Measurements from ENCODE around the gene PLEKHO2. TPM values are rescaled to one million over a fixed set of nuclear protein-coding genes. Genes with fewer than 3 reads are reported as not detected.

PLEKHO2 gene
- polyA plus RNA-seq, 1 of the 3 experiments (the other 2 are of a cell fraction): 7.8 TPM

- TF ChIP-seq REST (IDR thresholded peaks at IDR 0.05; ENCODE audit: low read depth, low read length): no peak
- TF ChIP-seq CTCF (IDR thresholded peaks at IDR 0.05): no peak
- no peak for TF ChIP-seq GATA2 (CRISPR knock-in tag; IDR thresholded peaks at IDR 0.05)
- no peak for TF ChIP-seq MEF2A (IDR thresholded peaks at IDR 0.05; ENCODE audit: borderline replicate concordance, low read depth)
- no peak for TF ChIP-seq RXRA (IDR thresholded peaks at IDR 0.05; ENCODE audit: borderline replicate concordance, low read depth)
Measured at GRCh38 chr15:64898406-64898805, 56.7 kb downstream of the PLEKHO2 start (continued).

- H3K27me3 ChIP-seq (ENCODE audit: insufficient read depth): no peaks in the 10 kb centered on the region
- 88% methylated on average over 5 of the region's 5 CpGs for WGBS (ENCODE audit: low lambda C conversion rate)
- no peak overlapping the region for H3K9ac ChIP-seq
- peaks cover 0 to 3% of the 10 kb centered on the region in 2 experiments for H3K36me3 ChIP-seq (replicated peaks in 1 of 2; ENCODE audit: control insufficient read depth in 1 of 2, insufficient read depth in 2 of 2, low read length in 1 of 2)
- no peaks in the 10 kb centered on the region for H3K79me2 ChIP-seq (ENCODE audit: insufficient read depth)
- no peak overlapping the region for H2AFZ ChIP-seq (ENCODE audit: low read depth)
- H3K4me1 ChIP-seq (ENCODE audit: control insufficient read depth in 1 of 2, insufficient read depth in 2 of 2, low read depth in 1 of 2, low read length in 1 of 2): peaks cover 6 to 8% of the 10 kb centered on the region in 2 experiments; a peak in 2 of 4 replicates
- ChIA-PET POLR2A (no interaction called here), CTCF (no interaction called here)
- no peak overlapping the region for H3K27ac ChIP-seq (ENCODE audit: low read depth in 2 of 2, low read length in 1 of 2)
- no peaks in the 10 kb centered on the region for H3K9me3 ChIP-seq
- no peak overlapping the region for H3K4me3 ChIP-seq (ENCODE audit: low read depth in 2 of 2, low read length in 1 of 2)
- no peak overlapping the region for H3K4me2 ChIP-seq
- H3K9me2 ChIP-seq: no peaks in the 10 kb centered on the region
- no peaks in the 10 kb centered on the region for H4K20me1 ChIP-seq (ENCODE audit: insufficient read depth)
- peaks cover 3% of the 10 kb centered on the region for H3F3A ChIP-seq (replicated peaks; ENCODE audit: insufficient read depth)
- no peak for DNase-seq
- no peak for TF ChIP-seq YY1 (IDR thresholded peaks at IDR 0.05; ENCODE audit: low read depth)
- no peak for TF ChIP-seq CTCF (IDR thresholded peaks at IDR 0.05)
- no peak for TF ChIP-seq MAX (IDR thresholded peaks at IDR 0.05; ENCODE audit: low read depth)
- no peak for TF ChIP-seq USF2 (IDR thresholded peaks at IDR 0.05; ENCODE audit: borderline replicate concordance, low read depth, low read length)
- no peak for TF ChIP-seq TCF12 (IDR thresholded peaks at IDR 0.05)
- no peak for TF ChIP-seq FOSL2 (IDR thresholded peaks at IDR 0.05; ENCODE audit: borderline replicate concordance, low read depth)
- no peak for TF ChIP-seq MEF2A (IDR thresholded peaks at IDR 0.05; ENCODE audit: borderline replicate concordance, low read depth)
- TF ChIP-seq IRF3 (IDR thresholded peaks at IDR 0.05; ENCODE audit: low read depth, low read length): no peak
- no peak for TF ChIP-seq RAD21 (IDR thresholded peaks at IDR 0.05; ENCODE audit: low read length)
- no peak for TF ChIP-seq TEAD4 (IDR thresholded peaks at IDR 0.05; ENCODE audit: borderline replicate concordance, insufficient read depth)
- TF ChIP-seq CHD2 (IDR thresholded peaks at IDR 0.05; ENCODE audit: low read length, partially characterized antibody): no peak
- TF ChIP-seq PBX3 (IDR thresholded peaks at IDR 0.05): no peak
- TF ChIP-seq SIN3A (IDR thresholded peaks at IDR 0.05; ENCODE audit: borderline replicate concordance, low read depth, low read length): no peak
- TF ChIP-seq RFX5 (IDR thresholded peaks at IDR 0.05; ENCODE audit: low read length): no peak
- no peak for TF ChIP-seq EP300 (IDR thresholded peaks at IDR 0.05; ENCODE audit: borderline replicate concordance in 1 of 2, low read depth in 1 of 2, low read length in 1 of 2)
- TF ChIP-seq FOXM1 (IDR thresholded peaks at IDR 0.05; ENCODE audit: low read depth): no peak
- no peak for TF ChIP-seq JUND (IDR thresholded peaks at IDR 0.05)
- no peak for TF ChIP-seq GATA2 (CRISPR knock-in tag; IDR thresholded peaks at IDR 0.05)
- TF ChIP-seq ELF1 (IDR thresholded peaks at IDR 0.05): no peak
Measured at GRCh38 chr15:64901141-64901540, 59.4 kb downstream of the PLEKHO2 start.
